Superior temporal gyrus (tissue), 1 donor: ENCODE results near the gene PLEKHG1.

Experiments used
- DNase-seq: peaks from one replicate; pipeline ENCODE4 v3.0.0-alpha.2; 2016; ENCODE audit errors: extremely low spot score

Gene PLEKHG1

GRCh38 chr6:150619275-150619674 is 19.6 kb downstream of the PLEKHG1 start:
- no peak for DNase-seq

DNA sequence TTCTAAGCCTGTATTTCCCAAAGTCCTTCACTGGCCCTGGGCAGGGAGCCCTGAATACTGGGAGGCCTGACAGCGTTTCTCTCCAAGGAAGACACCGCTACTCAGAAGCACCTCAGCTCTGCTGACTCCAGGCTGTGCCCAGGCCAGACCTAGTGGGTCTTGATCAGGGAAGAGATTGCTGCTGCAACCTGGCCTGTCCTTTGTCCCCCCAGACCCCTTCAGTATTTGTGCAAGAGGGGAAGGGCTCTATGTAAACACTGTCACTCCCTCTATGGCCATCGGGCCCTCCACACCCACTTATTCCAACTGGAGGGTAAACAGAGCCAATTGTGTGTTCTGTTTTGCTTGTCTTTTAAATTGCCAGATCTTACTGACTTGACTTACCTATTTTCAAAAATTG is 20.6 kb downstream of the PLEKHG1 start:
- no peak for DNase-seq

- no peak for DNase-seq
These were observed 21.1 kb downstream of the PLEKHG1 start for GRCh38 chr6:150620763-150621162.

GRCh38 chr6:150622476-150622875 is 22.8 kb downstream of the PLEKHG1 start:
- no peak for DNase-seq

DNA sequence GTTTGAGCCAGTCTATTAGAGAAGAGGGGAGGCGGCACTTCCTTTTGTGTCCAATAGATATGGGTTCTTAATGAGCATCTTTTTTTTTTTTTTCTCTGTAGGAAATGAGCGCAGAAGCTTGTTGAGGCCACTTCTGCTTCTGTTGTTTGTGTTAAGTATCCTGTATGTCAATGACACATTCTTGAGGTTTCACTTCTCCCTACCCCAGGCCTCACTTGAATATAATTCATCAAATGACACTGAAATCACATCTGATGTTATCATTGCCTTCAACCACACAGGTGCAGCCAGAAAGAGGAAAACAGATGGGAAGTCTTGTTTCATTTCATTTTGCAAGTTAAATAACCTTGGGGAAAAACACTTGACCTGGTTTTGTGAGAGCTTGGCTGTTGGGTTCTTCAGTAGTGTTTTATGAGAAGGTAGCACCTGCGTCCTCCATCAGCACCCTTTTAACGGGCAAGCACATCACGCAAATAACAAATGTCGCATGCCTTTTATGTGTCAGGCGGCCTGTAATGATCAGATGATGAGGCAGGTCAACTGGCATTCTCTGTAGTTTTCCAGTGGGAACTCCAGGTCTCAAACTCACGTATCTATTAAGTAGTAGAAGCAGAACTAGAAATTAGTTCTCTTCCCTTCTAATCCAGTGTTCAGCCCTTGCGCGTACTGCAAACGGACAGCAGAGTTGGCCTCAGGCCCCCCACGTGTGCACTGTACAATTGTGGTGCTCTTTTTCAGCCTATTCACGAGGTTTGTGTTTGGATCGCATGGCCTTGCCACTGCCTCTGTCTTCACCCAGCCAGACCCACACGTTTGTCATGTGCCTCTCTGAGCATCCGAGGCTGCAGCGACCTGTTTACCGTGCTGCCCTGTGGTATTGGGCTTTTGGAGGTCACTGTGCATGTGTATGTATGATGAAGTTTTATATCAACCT is 23.5 kb downstream of the PLEKHG1 start:
- no peak for DNase-seq

GRCh38 chr6:150624191-150624590 is 24.5 kb downstream of the PLEKHG1 start:
- no peak for DNase-seq

GRCh38 chr6:150625927-150626326 is 26.2 kb downstream of the PLEKHG1 start:
- no peak for DNase-seq

DNA sequence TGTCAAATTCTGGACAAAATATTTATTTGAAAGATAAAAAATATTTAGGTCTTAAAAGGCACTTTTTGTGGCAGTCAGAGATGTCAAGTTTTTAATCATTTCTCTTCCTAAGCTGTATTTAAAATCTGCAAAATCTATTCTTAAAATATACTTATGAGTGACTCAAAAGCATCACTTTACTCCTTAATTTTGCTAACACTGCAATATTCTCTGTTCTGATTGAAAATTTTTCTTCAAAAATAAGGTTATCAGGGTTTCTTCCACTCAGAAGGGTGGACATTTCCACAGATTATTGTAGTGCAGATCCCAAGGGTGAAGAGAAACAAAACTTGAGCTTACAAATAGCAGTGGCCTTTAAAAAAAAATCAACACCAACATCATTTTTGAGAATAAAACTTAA is 27.5 kb downstream of the PLEKHG1 start:
- DNase-seq, result no peak

DNA sequence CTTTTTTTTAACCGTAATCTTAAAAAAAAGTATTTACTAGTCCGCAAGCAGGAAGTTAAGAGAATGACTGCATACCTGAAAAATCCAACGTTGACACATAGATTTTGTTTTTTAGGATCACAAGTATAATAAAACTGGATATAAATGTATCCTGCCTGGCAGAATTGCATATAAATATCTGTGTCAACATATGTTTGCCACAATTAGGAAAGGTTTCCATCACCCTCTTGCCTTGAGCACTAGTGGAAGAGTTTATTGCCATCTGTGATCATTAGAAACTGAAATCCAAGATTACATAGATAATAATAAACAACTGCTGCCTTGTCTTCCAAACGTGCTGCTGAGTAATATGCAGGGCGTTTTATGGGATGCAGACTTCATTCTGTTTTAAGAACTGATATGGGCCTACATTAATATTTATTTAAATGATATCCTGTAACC is 27.9 kb downstream of the PLEKHG1 start:
- no peak for DNase-seq

- DNase-seq, result no peak
These were observed 29.2 kb downstream of the PLEKHG1 start for GRCh38 chr6:150628908-150629307.

- DNase-seq, result no peak
These were observed 31.7 kb downstream of the PLEKHG1 start for GRCh38 chr6:150631283-150631983.

GRCh38 chr6:150631984-150632642 is 32.4 kb downstream of the PLEKHG1 start:
- no peak for DNase-seq

DNA sequence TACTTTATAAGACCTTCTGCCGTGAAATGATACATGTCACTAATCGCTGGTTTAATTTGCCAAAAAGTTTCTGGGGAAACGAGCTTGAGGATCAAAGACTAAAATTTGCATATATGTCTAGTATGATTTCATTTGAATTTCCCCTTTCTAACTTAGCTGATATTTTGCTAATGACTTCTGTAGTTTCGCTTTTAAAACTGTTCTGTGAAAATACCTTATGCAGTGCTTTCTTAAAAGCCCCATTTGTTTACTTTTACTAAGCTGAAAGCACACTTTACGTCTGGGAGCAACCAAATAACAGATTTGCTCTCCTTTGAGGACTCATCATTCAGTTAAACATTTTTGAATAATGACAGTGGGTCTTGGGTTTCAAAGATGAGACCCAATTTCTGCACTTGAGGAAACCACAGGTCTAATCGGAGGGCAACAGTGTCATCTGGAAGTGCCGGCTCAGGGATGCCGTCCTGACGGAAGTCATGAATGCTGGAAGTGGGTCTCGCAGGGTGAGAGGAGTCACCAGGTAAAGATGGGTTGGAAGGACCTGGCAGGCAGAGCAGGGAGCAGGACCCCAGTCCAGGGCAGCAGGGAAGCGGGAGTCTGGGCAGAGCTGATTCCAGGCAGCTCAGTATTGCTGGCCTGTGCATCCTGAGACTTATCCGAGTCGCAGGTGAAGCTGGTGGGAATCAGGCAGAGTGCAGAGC is 33.2 kb downstream of the PLEKHG1 start:
- DNase-seq, result no peak

GRCh38 chr6:150633486-150633834 is 33.8 kb downstream of the PLEKHG1 start:
- no peak for DNase-seq

- no peak for DNase-seq
These were observed 34.7 kb downstream of the PLEKHG1 start for GRCh38 chr6:150634176-150634963.

- DNase-seq, result no peak
These were observed 35.2 kb downstream of the PLEKHG1 start for GRCh38 chr6:150634964-150635292.

DNA sequence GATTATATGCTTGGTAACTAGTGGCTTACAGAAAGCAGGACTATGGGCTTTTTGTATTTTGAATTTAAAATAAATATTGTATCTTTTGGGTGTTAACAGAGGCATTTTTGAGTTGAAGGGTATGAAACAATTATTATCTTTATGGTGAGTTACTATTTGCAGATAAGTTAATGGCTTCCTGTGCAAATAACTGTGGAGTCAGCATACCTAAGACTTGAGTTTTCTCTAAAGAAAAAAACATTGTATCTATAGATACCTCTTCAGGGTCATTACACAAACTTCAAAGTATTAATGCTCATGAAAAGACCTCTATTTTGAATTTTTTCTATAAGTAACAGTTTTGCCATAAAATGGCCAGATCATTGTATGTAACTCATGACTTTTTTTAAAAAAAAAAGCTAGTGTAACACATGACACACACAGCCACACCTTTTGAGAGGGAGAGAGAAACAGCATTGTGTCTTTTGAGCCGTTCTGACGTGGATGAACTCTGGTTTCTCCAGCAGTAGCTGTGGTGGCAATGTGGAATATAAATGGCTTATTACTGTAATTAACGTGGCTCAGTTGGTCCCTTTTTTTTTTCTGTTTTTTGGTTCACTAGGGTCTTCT is 36.3 kb downstream of the PLEKHG1 start:
- DNase-seq, result no peak

DNA sequence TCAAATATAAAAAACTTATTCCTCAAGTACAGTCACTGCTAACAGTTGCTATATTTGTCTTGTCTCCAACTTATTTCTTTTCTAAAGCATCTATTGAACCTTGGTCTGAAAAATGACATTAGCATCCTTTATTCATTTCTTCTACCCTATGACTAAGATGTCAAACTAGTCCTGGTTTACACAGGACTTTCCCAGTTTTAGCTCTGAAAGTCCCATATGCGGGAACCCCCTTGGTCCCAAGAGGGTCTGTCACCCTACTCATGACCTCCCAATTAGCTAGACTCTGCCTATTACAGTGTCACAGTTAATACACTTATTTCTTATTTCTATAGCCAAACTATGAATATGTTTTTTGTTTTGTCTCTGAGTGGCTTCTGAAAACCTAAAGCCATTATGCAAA is 37.1 kb downstream of the PLEKHG1 start:
- DNase-seq, result no peak

DNA sequence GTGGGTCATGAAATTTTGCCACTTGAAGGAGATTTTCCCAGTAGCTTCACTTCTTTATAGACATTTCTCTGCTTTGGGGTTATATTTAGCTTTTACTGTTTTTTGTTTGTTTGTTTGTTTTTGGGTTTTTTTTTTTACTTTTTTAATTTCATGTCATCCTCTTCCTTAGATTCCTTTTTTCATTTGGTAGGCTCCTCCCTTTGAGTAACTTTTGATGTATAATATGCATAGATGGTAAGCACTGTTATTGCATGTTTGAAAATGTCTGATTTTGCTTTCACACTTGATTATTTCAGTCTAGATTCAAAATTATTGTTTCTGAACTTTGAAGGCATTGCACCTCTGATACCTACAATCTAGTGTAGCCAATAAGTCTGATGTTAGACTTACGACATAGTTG is 37.6 kb downstream of the PLEKHG1 start:
- no peak for DNase-seq

GRCh38 chr6:150638267-150638666 is 38.6 kb downstream of the PLEKHG1 start:
- DNase-seq, result no peak

GRCh38 chr6:150638765-150639164 is 39.1 kb downstream of the PLEKHG1 start:
- DNase-seq, result no peak
